H1 (cell line): ENCODE measurements around the gene MIEF2. TPM values are rescaled to one million over a fixed set of nuclear protein-coding genes. Genes with fewer than 3 reads are reported as not detected.

ENCODE experiments used
- CTCF ChIA-PET: fragments of 300-600 bp; sonication (Branson Sonifier 250); formaldehyde crosslinking; loops from one replicate; lab custom pipeline; 2021; ENCODE audit not compliant: partially characterized antibody; lab: Charles Lee
- POLR2A ChIA-PET: fragments of 300-600 bp; sonication (Branson Sonifier 250); formaldehyde crosslinking; loops from one replicate; lab custom pipeline; 2021; ENCODE audit warnings: inconsistent platforms; ENCODE audit not compliant: partially characterized antibody; lab: Charles Lee
- DNase-seq, 2 experiments: peaks; one replicate each; pipeline versions ENCODE4 v3.0.0 to v3.0.0-alpha.2; 2010 to 2022; ENCODE audit warnings: low spot score in 2 of 2, low read depth in 1 of 2, mixed read lengths in 1 of 2
- FAIRE-seq: peaks from 2 replicates; lab custom pipeline; 2011; peaks lifted over from hg19 to GRCh38; lab: Jason Lieb, UNC
- H2AFZ ChIP-seq: 2 replicates; pipeline ENCODE4 v1.8.1; 2012; ENCODE audit warnings: low read length, inconsistent platforms
- H2AK5ac ChIP-seq: 2 replicates; pipeline ENCODE4 v1.6.1; 2013; ENCODE audit warnings: low read depth, low read length
- H2BK120ac ChIP-seq: replicated peaks from 2 replicates; pipeline ENCODE3; 2013; ENCODE audit warnings: low read depth, low read length, inconsistent platforms
- H2BK12ac ChIP-seq: 2 replicates; pipeline ENCODE4 v1.6.1; 2013; ENCODE audit warnings: low read depth, low read length
- H2BK15ac ChIP-seq: 2 replicates; pipeline ENCODE4 v1.6.1; 2013; ENCODE audit warnings: low read length
- H2BK20ac ChIP-seq: 2 replicates; pipeline ENCODE4 v1.6.1; 2013; ENCODE audit warnings: low read length
- H2BK5ac ChIP-seq: 2 replicates; pipeline ENCODE4 v1.6.1; 2013; ENCODE audit warnings: low read depth, low read length
- H3K14ac ChIP-seq: 2 replicates; pipeline ENCODE4 v1.6.1; 2013; ENCODE audit warnings: inconsistent platforms; ENCODE audit not compliant: insufficient read length
- H3K18ac ChIP-seq: 2 replicates; pipeline ENCODE4 v1.6.1; 2013; ENCODE audit warnings: low read length; ENCODE audit errors: extremely low read depth
- H3K23ac ChIP-seq: 2 replicates; pipeline ENCODE4 v1.6.1; 2013; ENCODE audit warnings: inconsistent platforms; ENCODE audit not compliant: insufficient read length
- H3K23me2 ChIP-seq: 2 replicates; pipeline ENCODE4 v1.6.1; 2013; ENCODE audit warnings: low read depth, low read length
- H3K27ac ChIP-seq: 2 replicates; pipeline ENCODE4 v1.6.1; 2011; ENCODE audit warnings: low read depth, low read length, inconsistent platforms
- H3K27me3 ChIP-seq, 4 experiments: replicated peaks in 1 of 4; 1 replicate in 1 of 4; 2 replicates in 3 of 4; pipeline versions ENCODE4 v1.6.1 to v1.8.1; 2011 to 2013; ENCODE audit warnings: low read length in 3 of 4, mild to moderate bottlenecking in 3 of 4, inconsistent platforms in 2 of 4, mixed read lengths in 2 of 4, moderate library complexity in 1 of 4; ENCODE audit not compliant: control insufficient read depth in 3 of 4, insufficient read depth in 3 of 4; ENCODE audit errors: extremely low read depth in 1 of 4
- H3K36me3 ChIP-seq, 4 experiments: 2 replicates each; pipeline versions ENCODE4 v1.6.1 to v1.8.1; 2011 to 2013; ENCODE audit warnings: mild to moderate bottlenecking in 4 of 4, low read length in 3 of 4, moderate library complexity in 2 of 4, control low read depth in 1 of 4, inconsistent platforms in 1 of 4; ENCODE audit not compliant: insufficient read depth in 4 of 4, control insufficient read depth in 2 of 4
- H3K4ac ChIP-seq: replicated peaks from 2 replicates; pipeline ENCODE3; 2013; ENCODE audit warnings: low read length, low read depth, mixed read lengths, inconsistent platforms; ENCODE audit not compliant: insufficient read length
- H3K4me1 ChIP-seq, 4 experiments: replicated peaks in 1 of 4; 1 replicate in 1 of 4; 2 replicates in 3 of 4; pipeline versions ENCODE4 v1.6.1 to v1.8.1; 2011 to 2013; ENCODE audit warnings: low read length in 3 of 4, inconsistent platforms in 2 of 4, mixed read lengths in 1 of 4; ENCODE audit not compliant: insufficient read depth in 4 of 4, control insufficient read depth in 3 of 4
- H3K4me2 ChIP-seq, 2 experiments: 2 replicates each; pipeline versions ENCODE4 v1.6.1 to v1.8.1; 2011 to 2013; ENCODE audit warnings: low read depth in 2 of 2, low read length in 2 of 2, control low read depth in 1 of 2, inconsistent platforms in 1 of 2, mild to moderate bottlenecking in 1 of 2; ENCODE audit not compliant: insufficient read depth in 1 of 2
- H3K4me3 ChIP-seq, 4 experiments: fragments of 200-600, 300-600 bp in 1 of 4; sonication (generic), shearing (Covaris generic), sonication (Bioruptor Twin) in 1 of 4; 2 replicates each; pipeline versions ENCODE4 v1.5.1 to v1.8.1; 2011 to 2016; ENCODE audit warnings: low read length in 4 of 4, low read depth in 3 of 4, control low read depth in 2 of 4, inconsistent platforms in 2 of 4, mild to moderate bottlenecking in 2 of 4, mixed read lengths in 1 of 4, moderate library complexity in 1 of 4; ENCODE audit not compliant: insufficient read depth in 2 of 4; ENCODE audit errors: extremely low read depth in 1 of 4
- H3K56ac ChIP-seq: replicated peaks from 2 replicates; pipeline ENCODE3; 2013; ENCODE audit warnings: low read depth, mild to moderate bottlenecking, mixed read lengths, low read length, inconsistent platforms; ENCODE audit not compliant: insufficient read length
- H3K79me1 ChIP-seq: 2 replicates; pipeline ENCODE4 v1.6.1; 2013; ENCODE audit warnings: low read depth, low read length, control low read depth
- H3K79me2 ChIP-seq, 2 experiments: 2 replicates each; pipeline versions ENCODE4 v1.6.1 to v1.8.1; 2012 to 2013; ENCODE audit warnings: low read length in 2 of 2, mild to moderate bottlenecking in 2 of 2, inconsistent platforms in 1 of 2; ENCODE audit not compliant: insufficient read depth in 2 of 2, control insufficient read depth in 1 of 2
- H3K9ac ChIP-seq, 4 experiments: replicated peaks in 1 of 4; 1 replicate in 1 of 4; 2 replicates in 3 of 4; pipeline versions ENCODE4 v1.6.1 to v1.8.1; 2011 to 2013; ENCODE audit warnings: low read depth in 3 of 4, low read length in 3 of 4, control low read depth in 2 of 4, mild to moderate bottlenecking in 2 of 4, moderate library complexity in 2 of 4, inconsistent platforms in 1 of 4; ENCODE audit errors: extremely low read depth in 1 of 4
- H3K9me3 ChIP-seq, 2 experiments: 2 replicates each; pipeline versions ENCODE4 v1.6.1 to v1.8.1; 2012 to 2013; ENCODE audit warnings: mild to moderate bottlenecking in 2 of 2, moderate library complexity in 2 of 2, control low read depth in 1 of 2, inconsistent platforms in 1 of 2, low read depth in 1 of 2, low read length in 1 of 2, mixed read lengths in 1 of 2; ENCODE audit not compliant: insufficient read depth in 2 of 2
- H4K20me1 ChIP-seq, 2 experiments: replicated peaks in 1 of 2; 2 replicates each; pipeline versions ENCODE3 to v1.8.1; 2011 to 2013; ENCODE audit warnings: inconsistent platforms in 2 of 2, low read length in 2 of 2, mild to moderate bottlenecking in 1 of 2; ENCODE audit not compliant: insufficient read depth in 2 of 2, control insufficient read depth in 1 of 2
- H4K5ac ChIP-seq: 2 replicates; pipeline ENCODE4 v1.6.1; 2013; ENCODE audit warnings: low read length, low read depth, mixed read lengths, inconsistent platforms; ENCODE audit not compliant: insufficient read length
- H4K8ac ChIP-seq: 2 replicates; pipeline ENCODE4 v1.8.0; 2013; ENCODE audit warnings: mild to moderate bottlenecking, moderate library complexity, low read length, inconsistent platforms; ENCODE audit not compliant: insufficient read depth; ENCODE audit errors: extremely low read depth
- H4K91ac ChIP-seq: replicated peaks from 2 replicates; pipeline ENCODE3; 2013; ENCODE audit warnings: low read length, mixed read lengths, inconsistent platforms; ENCODE audit not compliant: insufficient read length
- ASH2L ChIP-seq: fragments of 200-600, 300-600 bp; sonication (generic); IDR thresholded peaks from one replicate; pipeline ENCODE4 v1.7.1; 2017; ENCODE audit warnings: low read length
- CHD2 ChIP-seq: IDR thresholded peaks from 2 replicates; pipeline ENCODE4 v1.6.1; 2012; ENCODE audit warnings: low read length, improper control_type of control experiment
- CTBP2 ChIP-seq: IDR thresholded peaks from 2 replicates; pipeline ENCODE4 v1.7.0; 2011; ENCODE audit warnings: borderline replicate concordance, mild to moderate bottlenecking, moderate library complexity, mixed read lengths, low read length; ENCODE audit not compliant: insufficient read depth, insufficient read length
- HDAC2 ChIP-seq, 2 experiments: fragments of 300-600 bp in 1 of 2; sonication (generic) in 1 of 2; IDR thresholded peaks; 2 replicates each; pipeline ENCODE4 v1.6.1; 2011 to 2012; ENCODE audit warnings: low read depth in 2 of 2, low read length in 2 of 2, mild to moderate bottlenecking in 2 of 2, moderate library complexity in 2 of 2, borderline replicate concordance in 1 of 2, inconsistent platforms in 1 of 2
- KDM1A ChIP-seq: fragments of 200-600, 300-600 bp; sonication (generic); IDR thresholded peaks from 2 replicates; pipeline ENCODE4 v1.7.1; 2016; ENCODE audit warnings: mild to moderate bottlenecking, low read length, borderline replicate concordance
- MAX ChIP-seq: IDR thresholded peaks from 2 replicates; pipeline ENCODE4 v1.6.1; 2012; ENCODE audit warnings: inconsistent platforms
- PHF8 ChIP-seq: fragments of 200-600 bp; sonication (generic); conservative IDR thresholded peaks from 2 replicates; pipeline ENCODE4 v1.7.1; 2012; ENCODE audit warnings: low read depth, mild to moderate bottlenecking, inconsistent platforms, low read length, moderate library complexity
- RFX5 ChIP-seq: IDR thresholded peaks from 2 replicates; pipeline ENCODE4 v1.6.1; 2011; ENCODE audit warnings: low read depth, low read length, improper control_type of control experiment, borderline replicate concordance
- SIN3A ChIP-seq, 2 experiments: IDR thresholded peaks in 1 of 2; conservative IDR thresholded peaks in 1 of 2; 2 replicates each; pipeline ENCODE4 v1.6.1; 2011 to 2012; ENCODE audit warnings: low read length in 2 of 2, improper control_type of control experiment in 1 of 2, low read depth in 1 of 2, mild to moderate bottlenecking in 1 of 2
- TCF12 ChIP-seq: IDR thresholded peaks from 2 replicates; pipeline ENCODE4 v1.6.1; 2011; ENCODE audit warnings: low read depth, mild to moderate bottlenecking, low read length
- WGBS, 2 experiments: shearing (Covaris generic) in 1 of 2; methylation state at CpG; one replicate each; pipeline versions ENCODE4 v1.1.6 to v1.1.7; 2013 to 2015; ENCODE audit warnings: low lambda C conversion rate in 2 of 2, mixed read lengths in 2 of 2, inconsistent platforms in 1 of 2, low coverage in 1 of 2, missing lambda C conversion rate in 1 of 2; ENCODE audit not compliant: insufficient replicate concordance in 2 of 2, insufficient coverage in 1 of 2, insufficient read length in 1 of 2; ENCODE audit errors: extremely low coverage in 1 of 2, missing lambda C conversion rate in 1 of 2; 5-methylcytosine and 5-hydroxymethylcytosine counted together
- polyA plus RNA-seq, 7 experiments: library from polyadenylated mRNA; depleted of rRNA in 3 of 7; stranded (reverse) in 5 of 7; unstranded in 2 of 7; fragments of >200 nt in 5 of 7; fragments of 200-250 nt in 2 of 7; gene quantifications; 1 replicate in 5 of 7; 2 replicates in 1 of 7; 4 replicates in 1 of 7; pipeline versions ENCODE4 v1.2.1 to v1.2.3, GENCODE V29; 2011 to 2013; ENCODE audit warnings: missing spikeins in 2 of 7, mixed read lengths in 2 of 7
- total RNA-seq: library from RNA; stranded (reverse); fragmentation: NEBNext Ultra II Directional; extraction: Animal tissue kit (Norgen Biotek cat#: 25700); gene quantifications from 2 replicates; pipeline ENCODE4 v1.2.1, GENCODE V29; 2021

Gene MIEF2
- total and polyA plus RNA-seq, 2 of the 8 experiments (the other 6 are each of a cell fraction or from before 2014, with no cell fraction given): 9.9 to 24.9 TPM

GRCh38 chr17:18314731-18315561, 54.5 kb downstream of the MIEF2 start, which contains the start of the genes SMCR8 and TOP3A:
Gene SMCR8 (plus strand): TSS chr17:18315293. CDS start chr17:18315790, 497 bp downstream.
Gene TOP3A (minus strand): TSS chr17:18314994. CDS start chr17:18314778, 216 bp downstream.
- ChIA-PET CTCF (interaction anchor here (0.6 to 0.8 kb wide), 2 partner anchors 67 to 98 kb away, joined by 3 read pairs; no protein-coding TSS in a partner anchor), POLR2A (interaction anchor here (0.6 to 2.7 kb wide), 15 partner anchors 8 to 131 kb away, joined by 3 to 15 read pairs (median 5); partner anchors contain the start of genes ALKBH5, LLGL1 and SHMT1)
- Histone ChIP-seq H3K79me2 (peaks cover 30 to 82% of the 10 kb centered on the region in 2 experiments), H3K4ac (no peak within 1 kb of the TSS), H3K23ac (peak within 1 kb of the TSS; percentile 19), H3K4me3 (peak within 1 kb of the TSS; percentile 83 to 92 (median 86)), H4K20me1 (peaks cover 17 to 24% of the 10 kb centered on the region in 2 experiments), H3K27me3 (no peaks in the 10 kb centered on the region), H2BK12ac (no peak within 1 kb of the TSS), H3K18ac (peak within 1 kb of the TSS; percentile 68), H3K79me1 (peaks cover 27% of the 10 kb centered on the region), H2AK5ac (peak within 1 kb of the TSS; percentile 5; the same call in 1 of the 2 replicates), H3K56ac (peak within 1 kb of the TSS; percentile 56), H3K36me3 (peaks cover 0 to 26% (median 12%) of the 10 kb centered on the region in 4 experiments; a peak in 4 of 8 replicates), H2BK20ac (no peak within 1 kb of the TSS), H4K91ac (peak within 1 kb of the TSS; percentile 89), H3K9ac (peak within 1 kb of the TSS; percentile 81 to 91 (median 86)), H3K27ac (peak within 1 kb of the TSS; percentile 84), H2BK5ac (peak within 1 kb of the TSS; percentile 94), H3K4me2 (peak within 1 kb of the TSS; percentile 96 to 100), H4K5ac (peak within 1 kb of the TSS; percentile 65), H3K4me1 (peaks cover 0 to 12% (median 4%) of the 10 kb centered on the region in 4 experiments; a peak in 5 of 7 replicates), H2BK120ac (no peak within 1 kb of the TSS), H3K23me2 (peaks cover 7% of the 10 kb centered on the region), H3K9me3 (no peaks in the 10 kb centered on the region), H2BK15ac (no peak within 1 kb of the TSS), H2AFZ (peak within 1 kb of the TSS; percentile 7; the same call in 1 of the 2 replicates), H3K14ac (no peak within 1 kb of the TSS), H4K8ac (peak within 1 kb of the TSS; percentile 99)
- 1% methylated on average over 54 of the region's 78 CpGs; no CpG with 5 or more reads in 1 of the 2 experiments for WGBS, 2 experiments
- DNase-seq: peak; percentile 85 to 93
- no peak for FAIRE-seq
- no peak for TF ChIP-seq TCF12
- TF ChIP-seq PHF8: peak; percentile 66
- TF ChIP-seq RFX5: no peak
- no peak for TF ChIP-seq CTBP2
- TF ChIP-seq HDAC2 (IDR thresholded peaks at IDR 0.05; ENCODE audit: borderline replicate concordance in 1 of 2, low read depth in 2 of 2, low read length in 2 of 2): peak in 1 of 2 experiments; percentile 89; a peak in 2 of 4 replicates
- no peak for TF ChIP-seq KDM1A
- TF ChIP-seq CHD2: no peak
- TF ChIP-seq ASH2L: peak; percentile 79
- peak; percentile 67 for TF ChIP-seq MAX
- peak in 1 of 2 experiments; percentile 90; a peak in 2 of 4 replicates for TF ChIP-seq SIN3A (conservative IDR thresholded peaks at IDR 0.05 in 1 of 2, IDR thresholded peaks at IDR 0.05 in 1 of 2; ENCODE audit: low read depth in 1 of 2, low read length in 2 of 2)
